T-helper 2 cell treated with Interferon-gamma antibody and Interleukin-4, amounts not matched to agents 5 μg/mL and 100 μg/mL, for 36 hours (primary cell): ENCODE data around the gene C20orf144.

Experiments used
- DNase-seq: peaks from one replicate; pipeline ENCODE4 v3.0.0; 2021; ENCODE audit warnings: low spot score
- H3K27ac Mint-ChIP-seq: one replicate; pipeline ENCODE4 v1.8.0; 2021; ENCODE audit warnings: mild to moderate bottlenecking, mixed read lengths
- H3K27me3 Mint-ChIP-seq: one replicate; pipeline ENCODE4 v1.8.0; 2021; ENCODE audit warnings: low read depth, mixed read lengths
- H3K36me3 Mint-ChIP-seq: one replicate; pipeline ENCODE4 v1.8.0; 2021; ENCODE audit warnings: low read depth, mixed read lengths
- H3K4me1 Mint-ChIP-seq: one replicate; pipeline ENCODE4 v1.8.0; 2021; ENCODE audit warnings: low read depth, mixed read lengths
- H3K4me3 Mint-ChIP-seq: one replicate; pipeline ENCODE4 v1.8.0; 2022; ENCODE audit warnings: mild to moderate bottlenecking, moderate library complexity, mixed read lengths
- H3K9me3 Mint-ChIP-seq: one replicate; pipeline ENCODE4 v1.8.0; 2021; ENCODE audit warnings: mixed read lengths

The C20orf144 gene

DNA sequence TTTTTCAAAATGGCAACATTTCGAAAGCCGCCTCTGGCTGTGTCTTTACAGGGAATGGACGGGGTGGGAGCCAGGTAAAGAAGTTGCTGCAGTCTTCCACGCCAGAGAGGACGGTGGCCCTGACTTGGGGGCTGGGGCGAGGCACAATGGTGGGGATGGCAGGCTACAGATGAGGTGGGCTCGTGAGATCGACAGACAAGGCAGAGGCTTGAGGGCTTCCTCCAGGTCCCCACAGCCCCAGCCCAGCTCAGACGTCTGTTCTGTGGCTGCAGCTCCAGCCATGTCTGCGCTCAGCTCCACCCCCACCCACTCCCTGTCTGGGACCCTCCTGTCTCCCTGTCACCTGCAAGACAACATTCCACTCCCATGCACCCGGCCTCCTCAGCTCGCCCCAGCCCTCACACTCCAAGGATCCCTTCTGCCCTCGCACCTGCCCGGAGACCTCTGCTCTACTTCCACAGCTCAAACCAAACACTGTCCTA lies 7.4 kb upstream of the C20orf144 start:
- H3K27me3 Mint-ChIP-seq: no peaks in the 10 kb centered on the region

DNA sequence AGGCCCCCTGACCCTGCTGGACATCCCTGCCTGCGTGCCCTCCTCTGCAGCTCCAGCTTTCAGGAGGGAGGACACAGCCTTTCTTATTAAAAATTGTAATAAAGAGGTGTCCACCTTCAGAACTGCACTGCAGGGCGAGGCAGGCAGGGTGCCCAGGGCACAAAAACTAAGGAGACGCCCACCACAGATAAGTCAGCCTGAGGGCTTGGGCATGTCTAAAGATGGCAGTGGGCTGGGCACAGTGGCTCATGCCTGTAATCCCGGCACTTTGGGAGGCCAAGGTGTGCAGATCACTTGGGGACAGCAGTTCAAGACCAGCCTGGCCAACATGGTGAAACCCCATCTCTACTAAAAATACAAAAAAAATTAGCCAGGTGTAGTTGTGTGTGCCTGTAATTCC lies 7.0 kb upstream of the C20orf144 start:
- no peaks in the 10 kb centered on the region for H3K27me3 Mint-ChIP-seq

More for the DNA sequence above, 7.4 kb upstream of the C20orf144 start:
- peaks cover 14% of the 10 kb centered on the region for H3K4me1 Mint-ChIP-seq
- no peak for DNase-seq
- no peak overlapping the region for H3K4me3 Mint-ChIP-seq
- peaks cover 2% of the 10 kb centered on the region for H3K36me3 Mint-ChIP-seq
- H3K9me3 Mint-ChIP-seq: no peaks in the 10 kb centered on the region
- peak overlapping the region; percentile 23 for H3K27ac Mint-ChIP-seq

DNA sequence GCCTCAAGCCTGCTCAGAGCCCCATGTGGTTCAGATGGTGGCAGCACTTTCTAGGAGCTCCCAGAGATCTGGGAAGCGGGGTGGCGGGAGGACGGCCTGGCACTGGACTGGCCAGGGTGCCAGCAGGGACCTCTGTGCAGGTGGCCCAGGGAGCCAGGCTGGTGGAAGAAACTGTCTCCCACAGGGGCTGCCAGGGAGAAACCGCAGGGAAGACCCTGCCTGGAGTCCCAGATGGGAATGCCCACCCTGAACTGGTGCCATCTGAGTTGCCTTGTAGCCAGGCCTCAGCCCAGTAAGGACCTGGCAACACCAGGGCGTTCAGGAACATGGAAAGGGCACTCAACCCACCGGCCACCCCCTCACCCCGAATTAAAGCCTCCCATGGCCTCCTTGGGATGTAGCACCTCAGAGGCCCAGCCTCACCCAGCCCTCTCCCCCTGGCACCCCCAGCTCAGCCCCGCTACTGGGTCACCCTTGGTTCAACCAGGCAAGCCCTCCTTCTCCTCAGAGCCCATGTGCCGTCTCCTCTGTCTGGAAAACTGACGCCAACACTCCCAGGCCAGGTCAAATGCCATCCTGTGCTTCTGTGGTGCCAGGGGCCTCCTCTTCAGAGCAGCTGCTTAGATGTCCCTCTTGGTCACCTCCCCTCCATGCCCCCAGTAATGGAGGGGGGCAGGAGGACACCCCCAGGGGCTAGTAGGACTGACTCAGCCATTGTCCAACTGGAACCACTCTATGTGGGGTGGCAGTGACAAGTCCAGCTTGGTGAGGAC lies 5.9 kb upstream of the C20orf144 start:
- Mint-ChIP-seq H3K27me3 (no peaks in the 10 kb centered on the region), H3K4me1 (peaks cover 13% of the 10 kb centered on the region), H3K4me3 (no peak overlapping the region), H3K9me3 (no peaks in the 10 kb centered on the region), H3K27ac (no peak overlapping the region), H3K36me3 (peaks cover 2% of the 10 kb centered on the region)
- no peak for DNase-seq

More for the DNA sequence above, 7.0 kb upstream of the C20orf144 start:
- Mint-ChIP-seq H3K27ac (no peak overlapping the region), H3K36me3 (peaks cover 2% of the 10 kb centered on the region), H3K4me1 (peaks cover 14% of the 10 kb centered on the region), H3K9me3 (no peaks in the 10 kb centered on the region), H3K4me3 (no peak overlapping the region)
- no peak for DNase-seq

DNA sequence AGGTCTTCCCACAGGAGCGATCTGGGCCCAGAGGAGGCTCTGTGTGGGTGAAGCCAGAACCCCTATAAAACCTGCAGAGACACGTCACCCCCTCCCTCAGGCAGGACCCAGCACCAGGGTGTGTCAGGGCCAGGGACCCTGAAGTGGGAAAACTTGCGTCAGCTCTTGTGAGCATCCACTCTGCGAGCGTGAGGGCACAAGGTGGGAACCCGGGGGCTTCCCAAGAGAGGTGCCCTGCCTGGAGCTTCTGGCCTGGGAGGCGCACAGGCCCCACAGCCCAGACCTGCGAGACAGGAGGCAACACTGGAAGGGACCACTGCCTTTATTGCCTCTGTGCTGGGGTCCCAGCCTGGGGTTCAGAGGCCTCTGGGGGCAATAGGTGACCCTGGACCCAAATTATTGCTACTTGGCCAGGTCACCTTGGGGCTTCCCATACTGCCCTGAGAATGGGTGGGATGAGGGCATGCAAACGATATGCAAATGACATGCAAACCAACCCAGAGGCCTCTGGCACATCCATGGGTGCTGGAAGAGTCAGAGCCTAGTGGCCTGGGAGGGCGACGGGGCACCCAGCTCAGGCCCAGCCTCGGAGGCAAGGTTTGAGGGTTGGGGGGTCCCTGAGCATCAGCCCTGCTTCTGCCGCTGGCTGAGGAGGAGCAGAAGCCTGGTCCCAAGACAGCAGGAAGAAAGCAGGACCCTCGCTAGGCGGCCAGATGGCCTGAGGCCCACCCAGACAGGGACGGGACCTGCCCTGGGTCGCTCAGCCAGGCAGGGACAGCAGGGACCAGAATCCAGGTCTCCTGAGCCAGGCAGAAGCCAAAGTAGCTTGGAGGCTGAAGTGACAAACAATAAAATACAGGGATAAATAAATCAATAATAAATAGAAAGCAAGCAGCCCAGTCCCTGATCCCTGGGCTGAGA lies 5.1 kb upstream of the C20orf144 start:
- no peak overlapping the region for H3K27ac Mint-ChIP-seq
- H3K4me1 Mint-ChIP-seq: peaks cover 6% of the 10 kb centered on the region
- H3K27me3 Mint-ChIP-seq: no peaks in the 10 kb centered on the region
- H3K36me3 Mint-ChIP-seq: peaks cover 2% of the 10 kb centered on the region
- no peak for DNase-seq
- no peak overlapping the region for H3K4me3 Mint-ChIP-seq
- no peaks in the 10 kb centered on the region for H3K9me3 Mint-ChIP-seq

DNA sequence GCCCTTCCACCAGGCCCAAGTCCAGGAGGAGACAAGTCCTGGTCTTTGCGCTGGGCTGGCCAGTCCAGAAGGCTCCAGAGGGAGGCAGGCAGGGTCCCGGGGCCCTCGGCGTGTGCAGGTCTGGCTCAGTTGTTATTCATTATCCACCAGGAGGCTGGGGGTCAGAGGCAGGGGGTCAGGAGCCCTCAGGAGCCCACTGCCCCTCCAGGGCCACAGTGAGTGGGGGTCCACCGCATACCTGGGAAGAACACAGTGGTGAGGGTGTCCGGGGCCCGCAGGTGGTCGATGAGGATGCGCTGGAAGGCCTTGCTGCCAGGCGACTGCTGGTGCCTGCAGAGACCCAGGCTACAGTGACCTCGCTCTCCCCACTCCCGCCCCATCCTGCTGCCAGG lies 4.4 kb upstream of the C20orf144 start:
- H3K27ac Mint-ChIP-seq: no peak overlapping the region
- H3K4me1 Mint-ChIP-seq: peaks cover 4% of the 10 kb centered on the region
- no peaks in the 10 kb centered on the region for H3K9me3 Mint-ChIP-seq
- H3K36me3 Mint-ChIP-seq: peaks cover 2% of the 10 kb centered on the region
- H3K4me3 Mint-ChIP-seq: no peak overlapping the region
- no peaks in the 10 kb centered on the region for H3K27me3 Mint-ChIP-seq
- no peak for DNase-seq

DNA sequence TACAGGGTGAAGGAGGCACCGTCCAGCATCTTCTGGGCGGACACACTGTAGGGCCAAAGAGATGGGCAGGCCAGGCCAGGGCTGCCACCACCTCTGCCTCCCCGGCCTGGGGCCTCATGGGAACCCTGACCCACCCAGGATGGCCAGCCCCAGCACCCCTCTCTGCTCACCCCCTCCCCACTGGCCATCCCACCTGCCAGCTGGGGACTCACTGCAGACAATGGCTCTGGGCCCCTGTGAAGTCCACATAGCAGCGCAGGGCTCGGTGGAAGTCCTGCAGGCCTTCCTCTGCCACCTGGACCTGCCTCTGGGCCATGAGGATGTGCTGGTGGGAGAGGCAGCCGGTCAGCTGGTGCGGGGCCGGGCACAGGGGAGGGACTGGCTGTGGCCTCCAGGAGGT lies 3.6 kb upstream of the C20orf144 start:
- H3K9me3 Mint-ChIP-seq: no peaks in the 10 kb centered on the region
- peaks cover 2% of the 10 kb centered on the region for H3K36me3 Mint-ChIP-seq
- H3K27ac Mint-ChIP-seq: no peak overlapping the region
- no peaks in the 10 kb centered on the region for H3K27me3 Mint-ChIP-seq
- H3K4me3 Mint-ChIP-seq: no peak overlapping the region
- DNase-seq: no peak
- peaks cover 7% of the 10 kb centered on the region for H3K4me1 Mint-ChIP-seq

DNA sequence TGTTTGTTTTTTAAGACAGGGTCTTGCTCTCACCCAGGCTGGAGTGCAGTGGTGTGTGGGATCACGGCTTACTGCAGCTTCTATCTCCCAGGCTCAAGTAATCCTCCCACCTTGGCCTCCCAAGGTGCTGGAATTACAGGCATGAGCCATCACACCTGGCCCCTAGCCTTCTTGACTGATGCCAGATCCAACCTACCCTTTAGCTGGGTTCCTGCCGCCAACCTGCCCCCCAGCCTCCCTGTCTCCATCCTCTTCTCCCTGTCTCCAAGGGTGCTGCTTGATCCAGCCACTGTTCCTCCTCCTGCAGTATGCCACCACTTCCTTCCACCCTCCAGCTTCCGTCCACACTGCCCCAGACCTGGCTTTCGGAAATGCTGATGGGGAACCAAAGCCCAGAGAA lies 3.2 kb upstream of the C20orf144 start:
- peaks cover 2% of the 10 kb centered on the region for H3K36me3 Mint-ChIP-seq
- no peak for DNase-seq
- H3K9me3 Mint-ChIP-seq: no peaks in the 10 kb centered on the region

DNA sequence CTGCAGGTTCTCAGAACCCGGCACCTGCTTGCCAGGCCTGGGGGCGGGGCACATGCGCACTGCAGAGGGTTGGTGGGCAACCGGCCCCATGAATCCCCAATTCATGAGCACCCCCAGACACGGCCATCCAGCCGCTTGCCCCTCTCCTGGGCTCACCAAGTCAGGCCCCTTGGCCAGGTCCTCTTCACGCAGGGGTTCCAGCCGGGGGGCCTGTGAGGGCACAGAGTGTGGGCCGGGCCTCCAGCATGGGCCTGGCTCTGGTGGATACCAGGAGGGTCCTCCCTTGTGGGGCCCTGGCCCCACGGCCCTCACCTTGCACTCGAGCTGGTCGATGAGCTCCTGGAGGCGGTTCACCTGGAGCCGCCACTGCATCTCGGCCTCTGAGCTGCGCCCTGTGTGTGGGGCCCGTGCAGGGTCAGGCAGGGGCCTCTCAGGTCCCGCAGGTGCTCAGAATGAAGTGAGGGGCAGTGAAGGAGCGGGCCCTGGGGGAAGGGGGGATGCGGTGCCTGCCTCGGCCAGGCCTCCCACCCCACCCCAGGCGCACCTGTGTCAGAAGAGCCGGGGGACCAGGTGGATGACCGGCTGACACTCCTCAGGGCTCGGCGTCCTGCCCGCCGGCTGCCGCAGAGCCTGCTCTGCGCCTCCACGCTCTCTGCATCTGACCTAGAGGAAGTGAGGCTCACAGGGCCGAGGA lies 2.6 kb upstream of the C20orf144 start:
- H3K27ac Mint-ChIP-seq: no peak overlapping the region
- peaks cover 2% of the 10 kb centered on the region for H3K36me3 Mint-ChIP-seq
- no peaks in the 10 kb centered on the region for H3K9me3 Mint-ChIP-seq
- DNase-seq: no peak
- peaks cover 10% of the 10 kb centered on the region for H3K4me1 Mint-ChIP-seq
- no peak overlapping the region for H3K4me3 Mint-ChIP-seq
- no peaks in the 10 kb centered on the region for H3K27me3 Mint-ChIP-seq

More for the DNA sequence above, 3.2 kb upstream of the C20orf144 start:
- Mint-ChIP-seq H3K27ac (no peak overlapping the region), H3K4me1 (peaks cover 7% of the 10 kb centered on the region), H3K27me3 (no peaks in the 10 kb centered on the region), H3K4me3 (no peak overlapping the region)

DNA sequence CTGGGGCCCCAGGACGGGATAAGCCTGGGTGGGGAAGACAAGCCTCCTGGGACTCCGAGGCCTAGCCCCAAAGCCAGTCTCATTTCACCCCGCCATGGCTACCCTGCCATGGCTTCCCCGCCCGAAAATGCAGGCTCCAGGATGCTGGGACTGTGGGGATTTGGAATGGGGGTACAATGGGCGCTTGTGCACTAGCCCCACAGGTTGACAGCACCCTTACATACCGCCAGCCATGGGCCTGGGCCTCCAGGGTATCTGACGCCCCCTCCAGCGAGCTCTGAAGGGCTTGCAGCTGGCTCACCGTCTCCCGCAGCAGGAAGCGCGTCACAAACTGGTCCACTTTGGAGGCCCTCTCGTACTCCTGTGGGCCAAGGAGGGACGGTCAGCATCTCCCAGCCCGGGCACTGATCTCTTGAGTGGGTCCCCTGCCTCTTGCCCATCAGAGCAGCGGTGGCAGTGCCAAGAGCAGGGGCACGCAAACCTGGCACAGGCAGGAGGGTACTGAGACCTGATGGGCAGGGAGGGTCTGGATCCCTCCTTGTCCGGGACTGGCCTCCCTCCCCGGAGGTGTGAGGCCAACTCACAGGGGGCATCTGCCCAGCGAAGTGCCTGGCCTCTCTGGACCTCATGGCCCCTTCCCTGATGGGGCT lies 2.0 kb upstream of the C20orf144 start:
- no peaks in the 10 kb centered on the region for H3K9me3 Mint-ChIP-seq
- H3K36me3 Mint-ChIP-seq: peaks cover 2% of the 10 kb centered on the region
- H3K27ac Mint-ChIP-seq: no peak overlapping the region
- H3K4me1 Mint-ChIP-seq: peaks cover 17% of the 10 kb centered on the region
- H3K27me3 Mint-ChIP-seq: no peaks in the 10 kb centered on the region
- no peak overlapping the region for H3K4me3 Mint-ChIP-seq
- no peak for DNase-seq

DNA sequence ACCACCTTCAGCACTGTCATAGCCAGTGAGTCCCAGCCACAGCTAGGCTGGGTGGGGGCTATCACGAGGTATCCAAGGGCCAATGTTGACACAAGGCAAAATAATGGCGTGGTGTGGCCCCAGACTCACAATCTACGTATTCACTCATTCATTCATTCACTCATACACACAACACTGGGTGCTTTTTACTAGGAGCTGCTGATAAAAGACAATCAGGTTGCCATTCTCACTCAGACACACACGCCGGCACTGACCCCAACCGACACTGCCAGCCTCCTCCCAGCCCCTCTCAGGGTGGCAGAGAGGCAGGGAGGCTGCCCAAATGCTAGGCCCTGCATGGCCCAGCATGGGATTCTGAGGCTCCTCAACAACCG lies 1.5 kb upstream of the C20orf144 start:
- Mint-ChIP-seq H3K36me3 (peaks cover 2% of the 10 kb centered on the region), H3K9me3 (no peaks in the 10 kb centered on the region), H3K4me1 (peaks cover 20% of the 10 kb centered on the region), H3K4me3 (no peak overlapping the region), H3K27me3 (no peaks in the 10 kb centered on the region), H3K27ac (no peak overlapping the region)
- no peak for DNase-seq

DNA sequence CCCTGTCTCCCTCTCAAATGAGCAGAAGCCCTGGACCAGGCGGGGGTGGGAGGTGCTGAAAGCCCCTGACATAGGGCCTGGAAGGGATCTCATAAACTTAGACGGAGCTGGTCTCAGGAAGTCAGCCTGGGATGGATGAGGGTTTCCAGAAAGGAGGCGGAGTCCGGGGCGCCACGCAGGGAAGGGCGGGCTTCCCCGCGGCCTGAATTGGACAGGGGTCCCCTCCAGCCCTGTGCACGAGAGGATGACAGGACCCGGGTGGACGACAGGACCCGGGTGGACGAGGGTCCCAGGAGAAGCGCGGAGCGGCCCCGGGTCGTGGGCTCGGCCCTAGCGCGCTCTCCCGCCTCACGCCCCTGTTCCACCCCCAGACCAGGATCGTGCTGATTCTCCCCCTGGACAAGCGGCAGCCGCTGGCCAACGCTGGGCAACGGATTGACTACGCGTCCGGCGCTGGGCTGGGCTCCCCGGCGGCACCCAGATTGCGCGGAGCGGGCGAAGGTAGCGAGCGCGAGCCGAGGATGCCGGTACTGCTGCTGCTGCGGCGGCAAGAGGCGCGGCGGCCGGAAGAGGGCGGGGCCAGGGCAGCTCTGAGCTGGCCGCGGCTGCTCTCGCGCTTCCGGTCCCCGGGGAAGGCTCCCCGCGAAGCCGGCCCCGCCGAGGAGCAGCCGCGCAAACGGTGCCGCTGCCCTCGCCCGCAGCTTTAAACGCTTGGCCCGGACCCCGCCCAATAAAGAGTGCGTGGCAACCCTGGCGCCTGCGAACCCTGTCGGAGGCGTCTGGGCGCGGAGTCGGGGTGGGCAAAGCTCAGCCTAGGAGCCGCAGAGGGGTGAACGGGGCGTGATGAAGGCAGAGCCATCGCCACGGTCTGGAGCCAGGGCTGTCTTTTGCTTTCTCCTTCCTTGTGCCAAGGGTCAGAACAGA lies 1.3 kb downstream of the C20orf144 start:
- peak; percentile 88 for DNase-seq
- Mint-ChIP-seq H3K9me3 (no peaks in the 10 kb centered on the region), H3K36me3 (peaks cover 2% of the 10 kb centered on the region), H3K27ac (peak overlapping the region; percentile 88), H3K4me1 (peaks cover 32% of the 10 kb centered on the region), H3K4me3 (peak overlapping the region; percentile 82), H3K27me3 (no peaks in the 10 kb centered on the region)

DNA sequence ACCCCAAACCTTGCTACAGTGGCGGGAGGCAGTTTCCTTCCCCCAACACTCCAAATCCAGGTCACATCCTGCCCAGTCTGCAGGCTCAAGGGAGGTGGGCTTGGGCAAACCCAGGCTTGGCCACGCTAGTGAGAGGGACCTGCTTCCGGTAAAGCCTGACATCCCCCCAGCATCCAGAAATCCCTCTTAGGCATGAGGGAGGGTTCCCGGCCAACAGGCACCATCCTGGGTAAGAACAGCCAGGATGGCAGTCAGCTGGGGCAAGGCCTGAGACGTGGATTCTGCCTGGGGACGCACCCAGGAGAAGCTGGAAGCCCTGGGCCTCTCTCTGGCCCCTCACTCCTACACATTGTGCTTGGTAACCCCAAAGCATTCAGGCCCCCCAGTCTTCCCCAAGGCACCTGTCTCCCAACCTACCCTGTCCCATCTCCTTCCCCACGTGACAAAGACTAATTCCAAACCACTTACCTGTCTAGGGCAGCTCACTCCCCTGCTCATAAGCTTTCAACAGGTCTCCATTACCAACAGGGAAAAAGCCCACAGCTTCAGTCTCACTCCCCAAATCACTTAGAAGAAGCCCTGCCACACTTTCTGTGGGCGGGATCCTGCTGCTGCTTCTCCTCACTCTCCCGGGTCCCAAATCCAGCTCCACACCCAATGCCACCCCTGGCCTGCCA lies 2.1 kb downstream of the C20orf144 start:
- Mint-ChIP-seq H3K9me3 (no peaks in the 10 kb centered on the region), H3K27ac (peak overlapping the region; percentile 88), H3K36me3 (peaks cover 4% of the 10 kb centered on the region), H3K27me3 (no peaks in the 10 kb centered on the region), H3K4me3 (peak overlapping the region; percentile 82), H3K4me1 (peaks cover 38% of the 10 kb centered on the region)
- DNase-seq: no peak
